ENCODE measurements around the gene HCAR1. TPM values are rescaled to one million over a fixed set of nuclear protein-coding genes. Genes with fewer than 3 reads are reported as not detected.

Gene HCAR1
- total and polyA plus RNA-seq, 2 donors (not counting 1 experiment from before 2014, with no cell fraction given) = 0.06 TPM; not detected in 1

- no peaks in the 10 kb centered on the region for H3K27me3 ChIP-seq (replicated peaks in 1 of 4; ENCODE audit: control extremely low read depth in 1 of 4, control insufficient read depth in 3 of 4, insufficient read depth in 4 of 4, low read length in 3 of 4)
- peaks cover 13 to 23% of the 10 kb centered on the region in 2 donors for H3K4me1 ChIP-seq (ENCODE audit: control insufficient read depth in 2 of 2, insufficient read depth in 2 of 2, low read length in 2 of 2)
- H2AFZ ChIP-seq (ENCODE audit: insufficient read depth, low read depth, low read length, poor library complexity, severe bottlenecking) = no peak overlapping the region
- ATAC-seq (ENCODE audit: low read depth) = no peak
- H3K9me3 Mint-ChIP-seq (ENCODE audit: insufficient read depth) = no peaks in the 10 kb centered on the region
- 100% methylated on average over 4 of the region's 6 CpGs for WGBS (ENCODE audit: insufficient coverage)
- TF ChIP-seq EZH2 (IDR thresholded peaks at IDR 0.05; ENCODE audit: borderline replicate concordance, insufficient read depth, low read depth, low read length, poor library complexity, severe bottlenecking) (no peak), CTCF (IDR thresholded peaks at IDR 0.05) (no peak)
- peaks cover 35% of the 10 kb centered on the region for H3K4me1 Mint-ChIP-seq
- H3K36me3 ChIP-seq (replicated peaks in 1 of 2; ENCODE audit: control extremely low read depth in 1 of 2, control insufficient read depth in 1 of 2, extremely low read depth in 1 of 2, insufficient read depth in 2 of 2, low read length in 1 of 2) = peaks cover 0 to 13% of the 10 kb centered on the region in 2 experiments
- POLR2A ChIA-PET = no interaction called here
- no peak overlapping the region for H3K4me3 Mint-ChIP-seq
- H3K27ac ChIP-seq (ENCODE audit: low read length in 2 of 2) = no peak overlapping the region
- no peak overlapping the region for H3K9ac ChIP-seq (ENCODE audit: low read length)
- intact Hi-C loops (cut with micrococcal nuclease) = loop anchor here (5.0 kb wide), 1 partner anchor 412 kb away; no protein-coding TSS in a partner anchor
- no peaks in the 10 kb centered on the region for H3K27me3 Mint-ChIP-seq
- CTCF ChIA-PET = interaction anchor here (0.7 kb wide), 1 partner anchor 31 kb away, joined by 5 read pairs; no protein-coding TSS in a partner anchor
- H3K9me3 ChIP-seq (ENCODE audit: control extremely low read depth in 1 of 3, control insufficient read depth in 2 of 3, insufficient read depth in 1 of 3, low read length in 2 of 3) = no peaks in the 10 kb centered on the region
- no peak for DNase-seq
- H3K4me3 ChIP-seq (ENCODE audit: control extremely low read depth in 1 of 5, extremely low read depth in 1 of 5, insufficient read depth in 1 of 5, low read depth in 2 of 5, low read length in 4 of 5) = no peak overlapping the region
- H3K27ac Mint-ChIP-seq = no peak overlapping the region
- no peaks in the 10 kb centered on the region for H4K20me1 ChIP-seq (ENCODE audit: control insufficient read depth, insufficient read depth, low read length, poor library complexity, severe bottlenecking)
- peaks cover 21% of the 10 kb centered on the region for H3K79me2 ChIP-seq (ENCODE audit: control insufficient read depth, insufficient read depth, low read length)
- no peak overlapping the region for H3K4me2 ChIP-seq (replicated peaks; ENCODE audit: low read depth, low read length, poor library complexity, severe bottlenecking)
These were observed 19.1 kb upstream of the HCAR1 start for GRCh38 chr12:122749569-122750332.

Measured in B cell (primary cell).